HEK293T (cell line): ENCODE results near the gene MS4A8.

Experiments used
- CTCF ChIA-PET: fragments of 350-600 bp; formaldehyde crosslinking; extraction: SDS; loops from one replicate; lab custom pipeline; 2021; ENCODE audit warnings: antibody characterized with exemption, inconsistent platforms; lab: Yijun Ruan, JAX
- POLR2A ChIA-PET: fragments of 350-600 bp; formaldehyde crosslinking; extraction: SDS; loops from one replicate; lab custom pipeline; 2020; ENCODE audit warnings: antibody characterized with exemption, inconsistent platforms; lab: Yijun Ruan, JAX
- DNase-seq: peaks from one replicate; pipeline ENCODE4 v3.0.0; 2012; ENCODE audit warnings: mixed read lengths; ENCODE audit errors: extremely low spot score
- ARNT ChIP-seq: fragments of 450-650 bp; IDR thresholded peaks from 2 replicates; pipeline ENCODE4 v1.6.1; 2017; ENCODE audit warnings: mild to moderate bottlenecking
- BHLHE40 ChIP-seq: fragments of 450-650 bp; IDR thresholded peaks from 2 replicates; pipeline ENCODE4 v1.6.1; 2016; ENCODE audit warnings: mild to moderate bottlenecking, moderate library complexity, borderline replicate concordance
- CTBP1 ChIP-seq: fragments of 450-650 bp; IDR thresholded peaks from 2 replicates; pipeline ENCODE4 v1.6.1; 2016; ENCODE audit warnings: borderline replicate concordance
- ELF4 ChIP-seq: fragments of 450-650 bp; IDR thresholded peaks from 2 replicates; pipeline ENCODE4 v1.6.1; 2017; ENCODE audit warnings: antibody characterized with exemption
- FOXA1 ChIP-seq: fragments of 450-650 bp; IDR thresholded peaks from 2 replicates; pipeline ENCODE4 v1.6.1; 2016; ENCODE audit warnings: mild to moderate bottlenecking
- FOXK2 ChIP-seq: fragments of 450-650 bp; IDR thresholded peaks from 2 replicates; pipeline ENCODE4 v1.6.1; 2016; ENCODE audit warnings: mild to moderate bottlenecking
- FOXM1 ChIP-seq: fragments of 450-650 bp; IDR thresholded peaks from 2 replicates; pipeline ENCODE4 v1.6.1; 2017; ENCODE audit warnings: mild to moderate bottlenecking, borderline replicate concordance
- HDGF ChIP-seq: fragments of 450-650 bp; IDR thresholded peaks from 2 replicates; pipeline ENCODE4 v1.6.1; 2017; ENCODE audit warnings: antibody characterized with exemption, borderline replicate concordance
- L3MBTL2 ChIP-seq: fragments of 450-650 bp; conservative IDR thresholded peaks from 2 replicates; pipeline ENCODE4 v1.6.1; 2016; ENCODE audit warnings: mild to moderate bottlenecking
- LEF1 ChIP-seq: fragments of 450-650 bp; IDR thresholded peaks from 2 replicates; pipeline ENCODE4 v1.6.1; 2017; ENCODE audit warnings: mild to moderate bottlenecking, borderline replicate concordance
- NFRKB ChIP-seq: fragments of 450-650 bp; IDR thresholded peaks from 2 replicates; pipeline ENCODE4 v1.6.1; 2016; ENCODE audit warnings: mild to moderate bottlenecking, moderate library complexity
- PKNOX1 ChIP-seq: fragments of 450-650 bp; IDR thresholded peaks from 2 replicates; pipeline ENCODE4 v1.6.1; 2016
- SP1 ChIP-seq: fragments of 450-650 bp; IDR thresholded peaks from 2 replicates; pipeline ENCODE4 v1.6.1; 2017
- SUZ12 ChIP-seq: fragments of 450-650 bp; IDR thresholded peaks from 2 replicates; pipeline ENCODE4 v1.6.1; 2016; ENCODE audit warnings: mild to moderate bottlenecking
- TARDBP ChIP-seq: fragments of 450-650 bp; IDR thresholded peaks from 2 replicates; pipeline ENCODE4 v1.6.1; 2016
- ZNF384 ChIP-seq: fragments of 450-650 bp; IDR thresholded peaks from 2 replicates; pipeline ENCODE4 v1.6.1; 2016

MS4A8 gene

GRCh38 chr11:60718524-60719316 lies 19.3 kb downstream of the MS4A8 start:
- ChIA-PET POLR2A (no interaction called here), CTCF (no interaction called here)
- no peak for TF ChIP-seq FOXK2
- no peak for TF ChIP-seq ELF4
- no peak for TF ChIP-seq FOXA1
- TF ChIP-seq FOXM1, result no peak
- TF ChIP-seq L3MBTL2, result no peak
- no peak for TF ChIP-seq LEF1
- no peak for TF ChIP-seq PKNOX1
- TF ChIP-seq SP1, result no peak
- no peak for TF ChIP-seq HDGF
- no peak for TF ChIP-seq NFRKB
- no peak for TF ChIP-seq CTBP1
- DNase-seq, result no peak

GRCh38 chr11:60719391-60719790 lies 20.0 kb downstream of the MS4A8 start:
- no peak for DNase-seq
- ChIA-PET CTCF (no interaction called here), POLR2A (no interaction called here)
- no peak for TF ChIP-seq PKNOX1
- no peak for TF ChIP-seq SP1
- TF ChIP-seq HDGF, result no peak
- no peak for TF ChIP-seq LEF1
- no peak for TF ChIP-seq NFRKB
- no peak for TF ChIP-seq L3MBTL2
- no peak for TF ChIP-seq FOXK2
- TF ChIP-seq CTBP1, result no peak
- TF ChIP-seq TARDBP, result no peak
- TF ChIP-seq FOXA1, result no peak
- no peak for TF ChIP-seq FOXM1
- no peak for TF ChIP-seq SUZ12
- no peak for TF ChIP-seq BHLHE40
- TF ChIP-seq ZNF384, result no peak
- no peak for TF ChIP-seq ELF4
- TF ChIP-seq ARNT, result no peak

GRCh38 chr11:60720460-60720859 lies 21.0 kb downstream of the MS4A8 start:
- ChIA-PET CTCF (no interaction called here), POLR2A (no interaction called here)
- TF ChIP-seq TARDBP (no peak), SUZ12 (no peak), FOXM1 (no peak), ELF4 (no peak), NFRKB (no peak), SP1 (no peak), BHLHE40 (no peak), HDGF (no peak), ARNT (no peak), L3MBTL2 (no peak), FOXA1 (no peak), PKNOX1 (no peak), CTBP1 (no peak), FOXK2 (no peak), LEF1 (no peak)
- DNase-seq, result no peak

- no peak for DNase-seq
- ChIA-PET POLR2A (no interaction called here), CTCF (no interaction called here)
- TF ChIP-seq FOXA1 (no peak), SP1 (no peak), BHLHE40 (no peak), ZNF384 (no peak), CTBP1 (no peak), SUZ12 (no peak), LEF1 (no peak), PKNOX1 (no peak), FOXM1 (no peak), NFRKB (no peak), ELF4 (no peak)
Measured at GRCh38 chr11:60724420-60724819, 25.0 kb downstream of the MS4A8 start, which contains the start of gene MS4A18. TSS of gene MS4A18 (plus strand) at chr11:60724720.

GRCh38 chr11:60725592-60725991 lies 26.2 kb downstream of the MS4A8 start:
- POLR2A ChIA-PET, result no interaction called here
- TF ChIP-seq FOXM1 (no peak), BHLHE40 (no peak), ZNF384 (no peak), HDGF (no peak), L3MBTL2 (no peak), SP1 (no peak), NFRKB (no peak), FOXK2 (no peak), CTBP1 (no peak), TARDBP (no peak), LEF1 (no peak), ELF4 (no peak), SUZ12 (no peak), FOXA1 (no peak), PKNOX1 (no peak)
- DNase-seq, result no peak
- CTCF ChIA-PET, result no interaction called here
